Activated CD4-positive, alpha-beta T cell treated with anti-CD3 and anti-CD28 coated beads for 1 hour (primary cell): Measurements from ENCODE around the gene SLC24A4.

ENCODE experiments used
- DNase-seq: peaks from one replicate; pipeline ENCODE4 v3.0.0-alpha.2; 2020

The SLC24A4 gene

GRCh38 chr14:92323011-92323915 is at the start of gene SLC24A4:
Gene SLC24A4, plus strand, starts transcription at chr14:92323165. Its CDS starts 666 bp downstream, at chr14:92323831.
- no peak for DNase-seq

DNA sequence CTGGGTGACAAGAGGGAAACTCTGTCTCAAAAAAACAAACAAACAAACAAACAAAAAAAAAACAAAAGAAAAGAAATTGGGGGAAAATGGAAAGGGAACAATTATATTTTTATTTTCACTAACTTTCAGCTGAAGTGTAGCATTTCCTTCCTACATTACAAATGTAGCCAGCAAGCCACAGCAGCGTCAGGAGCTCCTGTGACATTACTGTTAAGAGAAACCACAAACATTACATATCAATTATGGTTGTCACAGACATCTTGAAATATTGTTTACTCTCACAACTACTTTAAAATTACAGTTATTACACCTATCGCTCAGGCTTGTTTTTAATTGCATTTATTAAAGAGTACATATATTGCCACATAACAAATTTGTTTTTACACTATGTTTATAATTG is 49.8 kb upstream of the SLC24A4 start:
- no peak for DNase-seq

DNA sequence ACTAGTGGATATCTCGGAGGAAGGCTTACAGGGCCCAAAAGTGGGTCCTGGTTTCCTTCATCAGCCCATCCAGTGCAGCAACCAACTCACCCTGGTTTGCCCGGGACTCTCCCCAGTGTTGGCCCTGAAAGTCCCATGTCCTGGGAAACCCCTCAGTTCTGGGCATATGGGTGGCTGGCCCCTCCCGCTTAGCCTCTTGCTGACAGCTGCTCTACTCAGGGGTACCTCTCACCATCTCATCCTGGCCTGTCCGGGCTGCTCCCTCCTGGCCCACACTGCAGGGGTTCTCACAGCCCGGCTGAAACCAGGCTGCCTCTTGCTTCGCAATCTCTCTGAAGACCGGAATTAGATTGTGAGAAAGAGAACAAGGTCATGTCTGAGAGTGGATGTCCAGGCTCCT is 48.9 kb upstream of the SLC24A4 start:
- no peak for DNase-seq

DNA sequence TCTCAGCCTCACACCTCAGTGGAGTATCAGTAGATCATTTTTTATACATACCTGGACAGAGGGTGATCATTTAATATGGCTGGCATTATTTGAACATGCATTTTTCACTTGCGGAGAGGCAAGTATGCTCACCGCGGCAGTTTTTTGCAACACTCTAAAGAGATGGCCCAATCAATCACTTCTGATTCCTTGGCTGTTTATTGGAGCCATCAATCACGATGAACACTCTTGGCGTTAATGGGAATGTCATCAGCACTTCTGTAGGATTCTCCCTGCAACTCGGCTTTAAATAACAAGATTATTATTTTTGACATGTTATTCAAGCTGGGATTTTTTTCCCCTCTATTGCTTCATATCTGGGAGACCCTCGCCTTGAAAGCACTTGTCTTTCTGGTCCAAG is 46.9 kb upstream of the SLC24A4 start:
- DNase-seq: no peak

DNA sequence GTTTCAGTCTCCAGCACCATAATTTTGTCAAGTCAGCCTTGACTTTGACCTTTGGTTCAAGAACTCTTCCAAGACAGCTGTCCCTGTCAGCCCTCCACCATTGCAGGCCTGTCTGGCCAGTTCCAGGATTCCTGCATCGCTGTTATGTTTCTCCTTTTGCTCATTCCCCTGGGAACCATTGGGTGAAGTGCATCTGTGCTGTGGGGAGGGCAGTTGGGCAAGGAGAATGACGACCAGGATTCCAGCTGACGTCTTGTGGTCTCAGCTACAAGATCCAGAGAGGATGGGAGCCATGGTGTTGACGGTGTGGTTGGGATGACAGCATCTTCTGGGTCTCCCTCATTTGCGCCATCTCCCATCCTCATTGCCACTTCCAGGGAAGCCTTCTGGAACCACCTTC is 45.9 kb upstream of the SLC24A4 start:
- no peak for DNase-seq

DNA sequence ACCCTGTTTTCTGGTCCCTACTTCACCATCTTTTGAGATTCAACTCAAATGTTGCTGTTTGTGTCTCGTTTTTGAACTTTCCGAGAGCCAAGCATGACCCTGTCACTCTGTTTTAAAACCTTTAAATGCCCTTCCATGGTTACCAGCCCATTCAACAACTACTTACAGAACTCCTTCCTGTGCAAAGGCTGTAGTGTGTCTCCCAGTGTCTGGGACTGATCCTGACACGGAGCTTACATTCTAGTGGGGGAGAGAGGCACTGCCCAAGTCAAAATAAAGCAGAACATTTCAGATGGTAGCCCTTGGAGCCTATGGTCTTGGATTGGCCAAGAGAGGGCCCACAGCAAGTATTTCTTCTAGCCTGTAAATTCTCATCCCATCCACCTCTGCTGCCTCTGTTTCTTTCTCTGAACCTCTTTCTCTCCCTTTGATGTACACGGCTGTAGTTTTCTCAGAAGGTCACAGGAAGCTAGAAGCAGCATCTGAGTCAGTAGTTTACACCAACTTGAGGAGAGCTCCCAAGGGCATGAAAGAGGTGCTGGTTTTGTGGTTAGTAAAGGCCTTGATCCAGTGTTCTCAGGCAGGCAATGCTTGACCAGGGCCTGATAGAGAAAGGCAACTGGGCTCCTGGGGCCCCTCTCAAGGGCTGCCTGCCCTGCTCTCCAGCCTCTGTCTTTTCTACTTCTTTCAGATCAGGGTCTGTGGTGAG is 42.3 kb upstream of the SLC24A4 start:
- no peak for DNase-seq

DNA sequence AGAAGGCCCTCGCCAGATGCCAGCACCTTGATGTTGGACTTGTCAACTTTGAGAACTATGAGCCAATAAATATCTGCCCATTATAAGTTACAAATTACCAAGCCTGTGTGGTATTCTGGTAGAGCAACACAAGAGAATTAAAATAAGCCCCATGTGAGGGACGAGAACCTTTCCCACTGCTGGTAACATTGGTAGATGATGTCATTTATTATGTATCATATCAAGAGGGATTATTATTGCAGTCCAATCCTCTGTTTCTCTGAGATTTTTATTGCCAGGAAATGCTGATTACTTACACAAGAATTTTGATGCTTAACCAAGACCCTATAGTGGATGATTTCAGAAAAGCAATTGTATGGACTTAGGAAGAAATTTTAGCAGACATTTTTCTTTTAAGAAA is 40.3 kb upstream of the SLC24A4 start:
- no peak for DNase-seq

- DNase-seq: no peak
These were observed 37.7 kb upstream of the SLC24A4 start for GRCh38 chr14:92285311-92285710.

DNA sequence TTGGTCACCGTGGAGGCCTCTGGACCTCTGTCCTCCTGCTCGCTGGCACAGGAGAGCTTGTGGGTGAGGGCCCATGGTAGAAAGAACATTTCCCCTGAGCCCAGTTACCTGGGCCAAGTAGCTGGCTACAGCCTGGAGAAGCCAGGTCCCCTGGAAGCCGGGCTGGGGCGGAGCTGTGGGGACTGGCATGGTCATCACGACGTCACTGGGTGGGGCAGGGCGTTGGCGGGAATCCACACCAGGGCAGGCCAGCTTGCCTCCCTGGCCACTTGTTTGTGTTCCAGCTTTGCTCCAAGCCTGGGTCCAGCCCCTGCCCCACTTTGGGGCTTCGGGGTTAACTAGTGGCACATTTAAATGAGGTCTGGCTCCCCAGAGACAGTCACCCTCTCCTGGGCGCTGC is 35.0 kb upstream of the SLC24A4 start:
- DNase-seq: no peak

DNA sequence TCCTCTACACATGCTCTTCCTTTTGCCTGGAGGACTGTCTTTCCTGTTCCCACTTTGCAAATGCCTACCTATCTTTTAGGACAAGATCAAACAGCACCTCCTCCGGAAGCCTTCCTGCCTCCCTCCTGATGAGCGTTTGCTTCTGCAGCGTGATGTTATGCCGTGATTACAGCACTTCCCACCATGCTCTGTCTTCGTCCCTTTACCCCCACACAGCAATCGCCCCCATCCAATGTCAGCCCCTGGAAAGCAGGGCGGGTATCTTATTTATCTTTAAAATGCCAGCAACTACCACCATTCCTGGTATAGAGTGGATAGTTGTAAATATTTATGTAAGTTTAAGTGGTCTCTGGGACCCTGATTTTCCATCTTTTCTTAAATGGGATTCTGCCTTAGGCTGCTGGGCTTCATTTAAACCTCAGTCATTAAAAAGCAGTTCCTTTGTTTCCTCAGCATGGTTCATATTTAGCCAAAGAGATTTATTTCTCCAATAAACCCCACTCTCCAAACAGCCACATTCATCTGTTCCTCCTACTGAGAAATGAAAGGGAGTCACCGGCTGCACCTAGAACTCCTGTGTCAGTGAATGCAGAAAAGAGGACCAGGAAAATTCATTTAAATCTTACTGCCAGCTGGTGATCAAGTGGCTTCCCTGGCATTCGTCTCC is 33.8 kb upstream of the SLC24A4 start:
- DNase-seq: no peak

GRCh38 chr14:92292673-92293072 is 30.3 kb upstream of the SLC24A4 start:
- no peak for DNase-seq

GRCh38 chr14:92294506-92294905 is 28.5 kb upstream of the SLC24A4 start:
- no peak for DNase-seq

DNA sequence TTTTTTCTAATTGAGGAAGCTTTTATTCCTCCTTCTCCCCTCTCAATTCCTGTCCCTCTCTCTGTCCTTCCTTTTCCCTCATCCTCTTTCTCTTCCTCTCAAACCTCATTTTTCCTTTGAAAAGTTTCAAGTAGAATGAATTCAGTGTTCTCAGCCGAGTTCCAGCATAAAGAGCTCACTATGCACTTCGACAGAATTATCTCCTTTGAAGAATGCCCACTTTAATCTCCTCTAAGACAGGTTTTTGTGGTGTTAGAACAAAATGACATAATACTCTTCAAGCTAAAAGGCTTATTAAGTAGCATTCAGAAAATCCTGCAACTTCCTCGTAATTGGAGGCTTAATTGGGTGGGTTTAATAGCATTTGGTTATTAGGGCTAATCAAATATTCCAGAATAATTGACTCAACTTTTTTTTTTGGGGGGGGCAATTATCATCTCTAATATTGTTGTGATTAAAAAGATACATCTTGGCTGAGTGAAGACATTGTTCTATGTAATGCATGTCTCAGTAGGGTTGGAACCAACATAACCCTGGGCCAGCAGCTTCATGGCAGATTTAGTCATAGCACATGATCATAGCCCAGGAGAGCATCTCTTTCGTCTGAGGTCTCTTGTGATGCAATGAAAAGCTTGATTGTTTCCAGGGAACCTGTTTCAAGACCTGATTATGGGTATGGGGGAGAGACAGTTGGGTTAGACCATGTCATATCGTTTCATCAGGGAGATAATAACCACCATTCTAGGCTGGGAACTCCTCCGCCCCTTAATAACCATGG is 25.0 kb upstream of the SLC24A4 start:
- DNase-seq: no peak

DNA sequence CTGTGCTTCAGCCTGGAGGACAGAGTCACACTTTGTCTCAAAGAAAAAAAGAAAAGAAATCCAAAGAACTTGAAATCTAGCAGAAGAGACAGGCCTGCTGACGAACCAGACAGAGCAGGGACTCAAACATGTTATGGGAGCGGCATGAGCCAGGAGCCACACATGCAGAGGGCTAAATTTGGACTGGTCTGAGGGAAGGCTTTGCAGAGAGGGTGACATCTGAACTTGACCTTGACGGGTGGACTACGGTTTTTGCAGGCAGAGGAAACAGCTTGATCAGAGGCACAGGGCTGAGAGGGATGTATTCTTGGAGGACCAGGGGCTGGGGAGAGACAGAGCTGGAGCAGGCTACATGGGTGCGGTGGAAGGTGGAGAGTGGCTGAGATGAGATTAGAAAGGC is 20.5 kb upstream of the SLC24A4 start:
- DNase-seq: no peak

DNA sequence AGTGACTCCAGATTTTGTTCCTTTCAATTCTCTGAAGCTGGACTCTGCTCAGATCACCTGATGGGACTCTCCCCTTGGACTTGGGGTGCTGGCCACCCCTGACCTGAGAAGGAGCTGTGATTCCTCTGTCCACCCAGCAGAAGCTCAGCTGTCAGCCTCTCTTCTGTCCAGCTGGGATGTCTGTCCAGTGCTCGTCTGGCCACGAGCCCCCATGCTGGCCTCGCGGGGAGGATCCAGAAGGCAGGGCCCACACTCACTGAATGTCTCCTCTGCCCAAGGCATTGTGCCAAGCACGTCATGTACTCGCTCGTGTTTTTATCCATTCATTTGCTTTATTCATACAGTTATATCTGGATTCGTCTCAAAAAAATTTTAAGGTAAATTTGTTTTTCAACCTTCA is 14.2 kb upstream of the SLC24A4 start:
- no peak for DNase-seq

DNA sequence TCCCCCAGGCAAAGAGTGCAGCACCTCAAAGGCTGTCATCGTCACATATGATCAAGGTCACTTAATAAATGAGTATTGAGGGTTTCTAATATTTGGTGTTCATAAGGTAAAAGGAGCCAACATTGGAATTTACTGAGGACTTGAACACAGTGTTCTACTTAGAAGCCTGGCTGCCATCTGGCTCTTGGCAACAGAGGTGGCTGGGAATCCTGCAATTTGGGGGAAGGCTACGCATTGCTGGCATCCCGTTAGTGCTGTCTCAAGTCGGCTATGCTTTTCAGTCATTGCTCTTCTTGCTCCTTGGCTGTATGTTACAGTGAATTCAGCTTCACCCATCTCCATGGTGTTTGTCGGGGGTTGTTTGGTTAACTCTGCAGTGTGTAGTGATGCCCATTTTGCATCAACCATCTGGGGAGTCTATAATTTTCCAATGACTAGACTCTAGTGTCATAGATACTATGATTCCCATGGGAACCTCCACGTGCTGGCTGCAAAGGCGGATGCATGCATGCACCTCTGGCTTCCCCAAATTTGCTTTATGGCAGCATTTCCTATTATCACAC is 12.9 kb upstream of the SLC24A4 start:
- no peak for DNase-seq

- DNase-seq: no peak
These were observed 12.1 kb upstream of the SLC24A4 start for GRCh38 chr14:92310776-92311375.

- DNase-seq: no peak
These were observed 8.8 kb upstream of the SLC24A4 start for GRCh38 chr14:92314182-92314581.

DNA sequence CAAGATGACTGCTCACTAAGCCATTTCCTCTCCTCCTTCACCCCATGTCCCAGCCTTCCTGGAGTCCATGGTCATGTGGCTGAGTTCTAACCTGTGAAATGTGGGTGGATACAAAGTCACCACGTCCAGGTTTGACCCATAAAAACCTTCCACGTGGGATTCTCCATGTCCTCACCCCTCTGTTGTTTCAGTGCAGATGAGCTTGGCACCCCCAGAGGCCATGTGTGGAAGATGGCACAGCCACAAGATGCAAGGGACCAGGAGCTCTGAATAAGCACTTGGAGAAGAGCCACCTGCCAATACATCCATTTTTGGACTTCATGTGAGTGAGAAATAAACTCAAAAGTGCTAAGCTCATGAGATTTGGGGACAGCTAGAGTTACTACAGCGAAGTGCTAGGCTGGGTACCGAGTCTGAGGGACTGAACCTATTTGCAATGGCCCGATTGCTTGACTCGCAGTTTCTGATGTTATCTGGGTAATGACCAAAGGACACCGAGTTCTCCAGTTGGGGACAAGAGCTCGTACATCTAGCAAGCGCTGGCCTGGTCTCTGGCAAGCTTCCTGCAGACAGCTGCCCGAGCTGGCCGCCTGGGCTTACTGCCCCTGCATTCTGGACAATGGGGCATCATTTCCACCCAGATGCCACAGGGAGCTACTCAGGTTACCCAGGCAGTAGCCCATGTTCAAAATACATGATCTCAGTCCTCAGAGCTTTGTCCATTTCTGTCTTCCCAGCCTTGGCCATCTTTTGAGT is 7.7 kb upstream of the SLC24A4 start:
- DNase-seq: no peak

DNA sequence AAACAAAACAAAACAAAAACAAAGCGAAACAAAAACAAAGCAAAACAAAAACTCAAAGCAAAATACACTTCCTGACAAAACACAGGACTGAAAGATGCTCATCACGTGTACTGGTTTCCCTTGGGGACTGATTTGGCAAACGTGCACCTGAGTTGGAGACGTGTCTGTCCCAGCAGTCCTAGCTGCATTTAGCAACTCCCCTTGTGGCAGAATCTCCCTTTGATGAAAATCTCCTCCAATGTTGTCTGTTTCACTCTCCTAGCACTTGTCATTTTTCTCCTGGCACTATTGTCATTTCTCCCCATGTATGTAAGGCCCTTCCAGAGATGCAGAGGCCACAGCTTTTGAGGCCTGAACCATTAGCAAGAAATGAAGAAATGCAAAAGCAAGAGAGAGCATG is 6.8 kb upstream of the SLC24A4 start:
- no peak for DNase-seq

DNA sequence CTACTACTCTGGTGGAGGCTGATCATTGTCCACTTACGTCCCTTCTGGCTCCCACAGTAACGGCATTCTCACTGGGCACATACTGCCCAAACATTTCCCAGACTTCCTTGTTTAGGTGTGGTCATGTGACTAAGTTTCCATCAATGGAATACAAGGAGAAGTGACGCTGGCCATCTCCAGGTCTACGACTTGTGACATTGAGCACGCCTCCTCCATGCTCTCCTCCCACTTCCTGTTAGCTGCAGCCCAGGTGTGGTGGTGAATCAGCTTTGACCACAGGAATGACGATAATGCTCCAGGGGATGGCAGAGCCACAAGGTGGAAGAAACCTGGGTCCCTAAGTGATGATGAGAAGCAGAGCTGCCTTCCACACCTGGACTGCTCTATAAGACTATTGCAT is 6.0 kb upstream of the SLC24A4 start:
- no peak for DNase-seq
